ENCODE measurements around the gene HMX1. TPM values are rescaled to one million over a fixed set of nuclear protein-coding genes. Genes with fewer than 3 reads are reported as not detected.

HMX1 gene
- total RNA-seq, 2 experiments from 2014 or later = not detected

DNA sequence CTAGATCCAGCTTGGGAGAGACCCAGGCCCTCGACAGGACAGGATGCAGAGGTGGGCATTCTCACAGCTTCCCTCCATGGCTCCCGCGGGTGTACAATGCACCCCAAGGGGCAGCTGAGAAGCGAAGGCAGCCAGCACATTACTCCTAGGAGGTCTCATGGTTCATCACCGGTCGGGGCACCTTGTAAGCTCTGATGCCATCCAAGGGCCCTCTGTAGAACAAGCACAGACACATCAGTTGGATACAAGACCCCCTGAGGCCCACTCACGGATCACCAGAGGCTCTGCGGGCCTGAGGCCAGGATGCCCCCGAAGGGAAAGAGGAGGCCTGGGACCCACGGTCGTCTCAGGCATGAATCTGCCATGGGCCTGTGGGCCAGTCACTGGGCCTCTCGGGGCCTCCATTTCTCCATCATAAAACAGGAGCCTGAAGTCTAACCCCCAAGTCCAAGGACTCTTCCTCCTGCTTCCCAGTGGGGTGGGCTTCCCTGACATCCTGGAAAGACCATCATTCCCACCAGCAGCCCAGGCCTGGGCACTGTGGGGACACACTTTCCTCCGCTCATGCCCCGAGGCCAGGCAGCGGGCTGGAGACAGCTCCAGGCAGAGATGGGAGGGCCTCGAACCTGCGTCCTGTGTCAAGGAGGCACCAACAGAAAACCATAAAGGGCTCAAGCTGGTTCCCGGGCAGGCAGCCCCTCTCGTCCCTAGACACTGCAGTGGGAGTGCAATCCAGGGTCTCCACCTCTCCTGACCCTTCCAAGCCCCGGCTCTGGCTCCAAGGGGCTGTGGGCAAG lies 20.1 kb downstream of the HMX1 start:
- CTCF ChIA-PET = no interaction called here
- H3K4me1 Mint-ChIP-seq (ENCODE audit: low read depth) = peaks cover under 1% of the 10 kb centered on the region
- no peaks in the 10 kb centered on the region for H3K36me3 Mint-ChIP-seq (ENCODE audit: low read depth)
- ATAC-seq = no peak
- POLR2A ChIA-PET = no interaction called here
- H3K9me3 Mint-ChIP-seq (ENCODE audit: insufficient read depth) = no peaks in the 10 kb centered on the region
- H3K4me3 Mint-ChIP-seq = no peak overlapping the region
- no peak for DNase-seq
- peaks cover 20% of the 10 kb centered on the region for H3K27me3 Mint-ChIP-seq (ENCODE audit: low read depth)
- H3K27ac Mint-ChIP-seq = no peak overlapping the region

GRCh38 chr4:8850830-8851188 lies 20.8 kb downstream of the HMX1 start:
- no peak for DNase-seq
- no peaks in the 10 kb centered on the region for H3K36me3 Mint-ChIP-seq (ENCODE audit: low read depth)
- ChIA-PET POLR2A (no interaction called here), CTCF (no interaction called here)
- no peak overlapping the region for H3K27ac Mint-ChIP-seq
- H3K9me3 Mint-ChIP-seq (ENCODE audit: insufficient read depth) = no peaks in the 10 kb centered on the region
- H3K4me1 Mint-ChIP-seq (ENCODE audit: low read depth) = no peaks in the 10 kb centered on the region
- no peak for ATAC-seq
- H3K4me3 Mint-ChIP-seq = no peak overlapping the region
- peaks cover 13% of the 10 kb centered on the region for H3K27me3 Mint-ChIP-seq (ENCODE audit: low read depth)

DNA sequence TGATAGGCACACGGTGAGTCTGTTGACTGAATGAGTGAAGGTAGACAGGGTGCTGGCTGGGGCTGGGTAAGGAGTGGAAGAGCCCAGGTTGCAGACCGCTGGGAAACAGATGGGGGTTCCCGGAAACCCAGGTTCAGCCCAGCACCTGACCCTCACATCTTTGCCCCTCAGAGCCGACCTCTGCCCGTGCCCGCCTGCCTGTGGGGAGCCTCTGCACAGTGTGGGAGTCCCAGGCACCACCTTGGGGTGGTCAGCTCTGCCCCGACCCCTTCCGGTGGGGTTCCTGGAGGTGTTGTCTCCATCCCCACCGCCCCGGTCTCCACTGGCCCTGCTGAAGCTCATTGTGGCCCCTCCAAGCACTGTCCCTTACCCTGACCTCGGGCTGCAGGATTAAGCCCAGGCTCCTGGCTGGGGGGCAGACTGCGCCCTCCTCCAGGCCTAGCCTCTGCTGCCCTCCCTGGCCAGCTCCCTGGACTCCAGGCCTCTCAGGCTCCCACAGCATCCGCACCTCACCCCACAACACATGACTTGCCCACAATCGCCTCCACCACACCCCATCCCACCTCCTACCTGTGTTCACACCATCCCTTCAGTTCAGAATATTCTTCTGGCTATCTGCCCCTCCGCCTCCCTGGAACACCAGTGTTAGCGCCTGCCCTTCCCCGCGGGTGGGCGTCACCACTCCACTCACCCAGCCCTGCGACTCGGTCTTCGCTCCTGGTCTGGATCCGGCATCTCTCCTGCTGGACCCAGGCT lies 21.4 kb downstream of the HMX1 start:
- ChIA-PET POLR2A (no interaction called here), CTCF (no interaction called here)
- Mint-ChIP-seq H3K36me3 (ENCODE audit: low read depth) (no peaks in the 10 kb centered on the region), H3K4me1 (ENCODE audit: low read depth) (no peaks in the 10 kb centered on the region), H3K4me3 (no peak overlapping the region), H3K9me3 (ENCODE audit: insufficient read depth) (no peaks in the 10 kb centered on the region), H3K27ac (no peak overlapping the region), H3K27me3 (ENCODE audit: low read depth) (peaks cover 10% of the 10 kb centered on the region)
- no peak for ATAC-seq
- DNase-seq = no peak

GRCh38 chr4:8849266-8850073 lies 22.2 kb downstream of the HMX1 start:
- CTCF ChIA-PET = no interaction called here
- DNase-seq (no peak), ATAC-seq (no peak)
- Mint-ChIP-seq H3K9me3 (ENCODE audit: insufficient read depth) (no peaks in the 10 kb centered on the region), H3K4me1 (ENCODE audit: low read depth) (no peaks in the 10 kb centered on the region), H3K27ac (no peak overlapping the region), H3K4me3 (no peak overlapping the region), H3K36me3 (ENCODE audit: low read depth) (no peaks in the 10 kb centered on the region), H3K27me3 (ENCODE audit: low read depth) (peaks cover 2% of the 10 kb centered on the region)
- POLR2A ChIA-PET = no interaction called here

DNA sequence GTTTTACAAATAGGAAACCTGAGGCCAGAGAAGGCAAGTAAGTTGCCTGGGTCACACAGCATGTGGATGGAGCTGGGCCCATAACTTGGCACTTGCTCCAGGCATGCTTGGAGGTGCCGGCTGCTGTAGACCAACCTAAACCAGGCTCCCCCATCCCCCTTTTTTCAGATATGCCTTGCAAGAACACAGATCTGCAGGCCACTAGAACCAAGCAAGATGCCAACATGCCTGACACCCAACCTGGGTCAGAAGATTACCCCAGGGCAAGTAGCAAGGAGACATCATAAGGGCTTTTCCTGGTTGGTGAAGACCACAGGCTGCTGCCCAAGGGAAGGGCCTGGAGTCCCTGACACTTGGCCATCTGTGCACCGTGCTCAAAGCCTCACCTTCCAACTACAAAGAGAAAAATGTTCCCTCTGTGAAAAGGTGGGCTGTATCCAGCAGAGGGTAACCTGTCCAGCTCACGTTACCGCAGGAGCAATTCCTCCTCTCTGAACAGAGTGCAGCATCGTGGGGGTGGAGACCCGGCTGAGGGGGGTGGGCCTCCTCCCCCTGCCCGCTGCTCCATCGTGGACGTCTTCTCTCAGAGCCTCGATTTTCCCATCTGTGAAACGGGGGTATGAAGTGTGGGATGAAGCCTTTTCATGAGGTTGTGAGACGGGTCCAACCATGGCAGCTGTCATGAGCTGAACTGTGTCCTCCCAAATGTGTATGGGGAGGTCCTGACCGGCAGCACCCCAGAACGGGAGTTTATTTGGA lies 23.0 kb downstream of the HMX1 start:
- no peak for ATAC-seq
- no peak for DNase-seq
- Mint-ChIP-seq H3K36me3 (ENCODE audit: low read depth) (no peaks in the 10 kb centered on the region), H3K4me1 (ENCODE audit: low read depth) (no peaks in the 10 kb centered on the region), H3K27me3 (ENCODE audit: low read depth) (no peaks in the 10 kb centered on the region), H3K4me3 (no peak overlapping the region), H3K27ac (no peak overlapping the region), H3K9me3 (ENCODE audit: insufficient read depth) (no peaks in the 10 kb centered on the region)
- ChIA-PET POLR2A (no interaction called here), CTCF (no interaction called here)

DNA sequence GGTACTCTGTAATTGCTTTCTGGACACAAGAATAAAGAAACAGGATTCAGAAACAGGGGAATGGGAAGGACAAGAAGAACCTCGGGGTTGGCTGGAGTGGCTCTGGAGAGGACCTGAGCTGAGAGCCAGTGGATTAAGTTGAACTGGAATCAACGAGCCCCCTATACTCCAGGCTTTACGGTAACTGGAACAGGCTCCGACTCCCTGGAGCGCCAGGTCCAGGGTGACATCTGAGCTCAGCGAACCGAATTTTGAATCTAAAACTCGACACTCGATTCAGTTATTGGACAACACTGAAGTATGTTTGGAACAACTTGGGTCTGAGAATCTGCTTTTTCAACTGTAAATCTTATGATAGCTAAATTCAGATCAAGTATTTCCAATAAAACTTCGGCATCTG lies 23.9 kb downstream of the HMX1 start:
- Mint-ChIP-seq H3K9me3 (ENCODE audit: insufficient read depth) (no peaks in the 10 kb centered on the region), H3K4me3 (no peak overlapping the region), H3K27ac (no peak overlapping the region), H3K36me3 (ENCODE audit: low read depth) (no peaks in the 10 kb centered on the region), H3K27me3 (ENCODE audit: low read depth) (no peaks in the 10 kb centered on the region), H3K4me1 (ENCODE audit: low read depth) (no peaks in the 10 kb centered on the region)
- ATAC-seq = no peak
- no peak for DNase-seq
- ChIA-PET POLR2A (no interaction called here), CTCF (interaction anchor here (0.6 kb wide), 1 partner anchor 735 kb away, joined by 3 read pairs; no protein-coding TSS in a partner anchor)

GRCh38 chr4:8847331-8847730 lies 24.3 kb downstream of the HMX1 start:
- Mint-ChIP-seq H3K36me3 (ENCODE audit: low read depth) (no peaks in the 10 kb centered on the region), H3K27ac (no peak overlapping the region), H3K9me3 (ENCODE audit: insufficient read depth) (no peaks in the 10 kb centered on the region), H3K4me3 (no peak overlapping the region), H3K4me1 (ENCODE audit: low read depth) (no peaks in the 10 kb centered on the region), H3K27me3 (ENCODE audit: low read depth) (no peaks in the 10 kb centered on the region)
- DNase-seq = no peak
- ATAC-seq = no peak
- ChIA-PET CTCF (interaction anchor here (0.6 kb wide), 1 partner anchor 734 kb away, joined by 3 read pairs; no protein-coding TSS in a partner anchor), POLR2A (no interaction called here)

DNA sequence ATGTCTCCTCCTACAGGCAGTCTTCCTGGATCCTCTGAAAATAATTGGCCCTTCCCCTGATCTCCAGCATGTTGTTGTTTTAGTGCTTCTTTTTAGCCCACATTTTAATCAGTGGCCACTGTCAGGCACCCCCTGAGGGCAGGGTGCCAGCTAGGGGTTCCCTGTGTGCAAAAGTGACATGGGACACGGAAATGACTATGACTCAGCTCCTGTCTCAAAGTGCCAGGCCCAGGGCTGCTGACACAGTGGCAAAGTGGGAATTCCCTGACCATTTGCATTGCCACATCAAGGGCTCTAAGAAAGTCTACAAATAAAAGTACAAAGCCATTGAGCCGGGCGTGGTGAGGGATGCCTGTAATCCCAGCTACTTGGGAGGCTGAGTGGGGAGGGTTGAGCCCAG lies 24.8 kb downstream of the HMX1 start:
- Mint-ChIP-seq H3K4me1 (ENCODE audit: low read depth) (no peaks in the 10 kb centered on the region), H3K27ac (no peak overlapping the region), H3K27me3 (ENCODE audit: low read depth) (no peaks in the 10 kb centered on the region), H3K36me3 (ENCODE audit: low read depth) (no peaks in the 10 kb centered on the region), H3K9me3 (ENCODE audit: insufficient read depth) (no peaks in the 10 kb centered on the region), H3K4me3 (no peak overlapping the region)
- POLR2A ChIA-PET = no interaction called here
- no peak for ATAC-seq
- CTCF ChIA-PET = no interaction called here
- DNase-seq = no peak

DNA sequence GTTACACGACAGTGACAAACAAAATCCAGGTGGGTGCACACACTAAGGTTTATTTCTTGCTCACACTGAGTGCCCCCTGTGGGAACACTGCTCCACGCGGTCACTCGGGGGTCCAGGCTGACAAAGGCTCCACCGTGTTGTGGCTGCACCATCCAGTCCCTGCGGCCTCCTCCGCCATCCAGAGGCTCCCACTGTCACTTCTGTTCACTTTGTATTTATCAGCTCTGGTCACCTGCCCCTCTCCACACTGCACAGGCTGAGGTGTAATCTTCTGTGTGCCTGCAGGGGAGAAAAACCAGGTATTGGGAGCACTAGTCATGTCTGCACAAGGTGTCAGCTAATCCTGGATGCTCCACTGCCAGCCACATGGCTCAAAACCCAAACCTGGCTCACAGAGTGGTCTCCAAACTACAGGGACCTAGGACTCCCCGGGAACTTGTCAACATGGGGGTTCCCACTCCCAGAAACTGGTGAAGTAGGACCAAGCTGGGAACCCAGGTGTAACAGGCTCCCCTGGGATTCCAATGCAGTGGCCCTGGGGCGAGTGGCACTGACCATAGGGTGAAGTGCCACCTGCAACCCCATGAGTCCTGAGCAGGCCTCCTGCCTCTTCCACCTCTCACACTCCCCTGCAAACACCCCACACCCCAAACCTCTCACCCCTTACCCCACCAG lies 25.5 kb downstream of the HMX1 start:
- ATAC-seq (no peak), DNase-seq (no peak)
- ChIA-PET CTCF (no interaction called here), POLR2A (no interaction called here)
- Mint-ChIP-seq H3K4me3 (no peak overlapping the region), H3K36me3 (ENCODE audit: low read depth) (no peaks in the 10 kb centered on the region), H3K27me3 (ENCODE audit: low read depth) (no peaks in the 10 kb centered on the region), H3K9me3 (ENCODE audit: insufficient read depth) (no peaks in the 10 kb centered on the region), H3K27ac (no peak overlapping the region), H3K4me1 (ENCODE audit: low read depth) (no peaks in the 10 kb centered on the region)

DNA sequence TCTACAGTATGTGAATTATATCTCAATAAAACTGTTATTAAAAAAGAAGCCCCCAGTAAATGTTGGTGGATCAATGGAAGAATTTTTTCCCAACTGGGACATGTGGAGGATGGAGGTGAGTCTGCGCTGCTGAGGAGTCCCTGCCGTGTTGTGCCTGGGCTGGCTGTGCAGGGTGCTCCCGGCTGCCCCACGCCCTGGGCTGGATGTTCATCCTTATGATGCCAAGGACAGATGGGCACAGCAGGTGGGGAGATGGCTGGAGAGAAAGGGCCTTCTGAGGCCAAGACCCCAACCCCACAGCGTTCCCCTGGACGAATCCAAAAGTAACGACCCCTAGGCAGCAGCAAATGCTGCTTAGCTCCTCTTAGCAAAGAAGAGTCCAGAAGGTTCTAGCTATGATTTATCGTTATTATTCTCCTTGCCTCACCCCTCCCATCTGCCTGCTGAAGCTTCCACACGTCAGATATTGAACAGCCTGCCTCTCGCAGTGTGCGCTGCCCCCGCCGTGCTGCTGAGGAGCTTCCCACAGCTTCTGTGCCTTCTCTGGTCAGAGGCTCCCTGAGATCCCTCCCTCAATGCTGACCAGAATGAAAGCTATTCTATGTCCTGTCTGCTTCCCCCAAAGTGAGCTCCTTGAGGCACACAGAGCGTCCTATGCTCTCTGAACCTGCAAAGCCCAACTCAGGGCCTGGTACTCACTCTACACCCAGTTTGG lies 26.5 kb downstream of the HMX1 start:
- no peaks in the 10 kb centered on the region for H3K4me1 Mint-ChIP-seq (ENCODE audit: low read depth)
- ATAC-seq = no peak
- CTCF ChIA-PET = no interaction called here
- POLR2A ChIA-PET = no interaction called here
- DNase-seq = no peak
- H3K27ac Mint-ChIP-seq = no peak overlapping the region
- H3K9me3 Mint-ChIP-seq (ENCODE audit: insufficient read depth) = no peaks in the 10 kb centered on the region
- no peak overlapping the region for H3K4me3 Mint-ChIP-seq
- H3K27me3 Mint-ChIP-seq (ENCODE audit: low read depth) = no peaks in the 10 kb centered on the region
- no peaks in the 10 kb centered on the region for H3K36me3 Mint-ChIP-seq (ENCODE audit: low read depth)

GRCh38 chr4:8843597-8843996 lies 28.0 kb downstream of the HMX1 start:
- H3K27me3 Mint-ChIP-seq (ENCODE audit: low read depth) = no peaks in the 10 kb centered on the region
- ChIA-PET POLR2A (no interaction called here), CTCF (no interaction called here)
- no peak overlapping the region for H3K27ac Mint-ChIP-seq
- no peaks in the 10 kb centered on the region for H3K4me1 Mint-ChIP-seq (ENCODE audit: low read depth)
- no peaks in the 10 kb centered on the region for H3K36me3 Mint-ChIP-seq (ENCODE audit: low read depth)
- no peaks in the 10 kb centered on the region for H3K9me3 Mint-ChIP-seq (ENCODE audit: insufficient read depth)
- no peak for ATAC-seq
- H3K4me3 Mint-ChIP-seq = no peak overlapping the region
- DNase-seq = no peak

Measured in activated CD8-positive, alpha-beta T cell treated with anti-CD3 and anti-CD28 coated beads, Interleukin-2, amount 10 ng/mL, durations not matched to agents 7 days and 5 days (primary cell).